Bladder microvascular endothelial cell (primary cell): ENCODE measurements around the gene FBXW10B. TPM values are rescaled to one million over a fixed set of nuclear protein-coding genes. Genes with fewer than 3 reads are reported as not detected.

Source experiments
- total RNA-seq: library from RNA; depleted of rRNA; stranded (reverse); fragments of >200 nt; gene quantifications from 2 replicates; pipeline ENCODE4 v1.2.3, GENCODE V29; 2014

FBXW10B gene
- 0.32 and 3.2 TPM in 2 replicates for total RNA-seq

GRCh38 chr17:15619331-15620058 is at the start of gene FBXW10B:
Gene FBXW10B, minus strand, starts transcription at chr17:15619704. Its CDS starts 192 bp downstream, at chr17:15619512.

Other genes with a start within 250 kb of the FBXW10B start
- 1.8 and 4.9 TPM in 2 replicates for gene CDRT4, start 152.1 kb downstream of the FBXW10B start, total RNA-seq
- 14.9 and 42.0 TPM in 2 replicates for gene TVP23C, start 56.2 kb downstream of the FBXW10B start, total RNA-seq
- gene TRIM16, start 64.6 kb upstream of the FBXW10B start, total RNA-seq: 65.4 and 161 TPM in 2 replicates
- gene ZNF286A, start 80.0 kb upstream of the FBXW10B start, total RNA-seq: 34.2 and 44.1 TPM in 2 replicates
- 0.38 TPM in 1 of 2 replicates, not detected in the other for gene TBC1D26, start 112.6 kb upstream of the FBXW10B start, total RNA-seq